ENCODE measurements around the gene CD2BP2. TPM values are rescaled to one million over a fixed set of nuclear protein-coding genes. Genes with fewer than 3 reads are reported as not detected.

CD2BP2 gene
- total and polyA plus RNA-seq, 12 donors = 27.5 to 95.8 (median 73.0) TPM

- H3K4me1 ChIP-seq (replicated peaks in 1 of 2) = peaks cover 24 to 26% of the 10 kb centered on the region in 2 donors
- TF ChIP-seq CTCF (IDR thresholded peaks at IDR 0.05) (no peak), POLR2A (IDR thresholded peaks at IDR 0.05) (no peak)
- peaks cover 0 to 53% of the 10 kb centered on the region in 2 donors for H3K36me3 ChIP-seq (replicated peaks in 1 of 2)
- DNase-seq = peak in 1 of 7 donors; percentile 23
- intact Hi-C loops (cut with DNase I) = no loop called here
- 81 to 88% (median 85%) methylated on average over 18 to 37 of the region's 37 CpGs for WGBS, 4 donors
- H3K4me3 ChIP-seq = no peak overlapping the region
- no peaks in the 10 kb centered on the region for H3K27me3 ChIP-seq
- no peak overlapping the region for H3K27ac ChIP-seq
- H3K9me3 ChIP-seq (replicated peaks in 1 of 3) = no peaks in the 10 kb centered on the region
Measured at GRCh38 chr16:30357715-30358576, 2.8 kb upstream of the CD2BP2 start.

GRCh38 chr16:30357085-30357714, 2.1 kb upstream of the CD2BP2 start:
- intact Hi-C loops (cut with DNase I) = no loop called here
- H3K4me3 ChIP-seq = no peak overlapping the region
- H3K4me1 ChIP-seq (replicated peaks in 1 of 2) = peaks cover 31 to 33% of the 10 kb centered on the region in 2 donors
- no peaks in the 10 kb centered on the region for H3K9me3 ChIP-seq (replicated peaks in 1 of 3)
- TF ChIP-seq POLR2A (IDR thresholded peaks at IDR 0.05) (no peak), CTCF (IDR thresholded peaks at IDR 0.05) (no peak)
- DNase-seq = no peak
- H3K27me3 ChIP-seq = no peaks in the 10 kb centered on the region
- 76 to 85% (median 79%) methylated on average over 5 of the region's 5 CpGs for WGBS, 4 donors
- H3K27ac ChIP-seq = peak overlapping the region in 2 of 5 donors; percentile 98
- peaks cover 0 to 53% of the 10 kb centered on the region in 2 donors for H3K36me3 ChIP-seq (replicated peaks in 1 of 2)

GRCh38 chr16:30356401-30357084, 1.4 kb upstream of the CD2BP2 start:
- Histone ChIP-seq H3K27ac (peak overlapping the region; percentile 78 to 98 (median 95)), H3K27me3 (no peaks in the 10 kb centered on the region), H3K4me1 (replicated peaks in 1 of 2) (peaks cover 38 to 40% of the 10 kb centered on the region in 2 donors), H3K36me3 (replicated peaks in 1 of 2) (peaks cover 0 to 57% of the 10 kb centered on the region in 2 donors), H3K9me3 (replicated peaks in 1 of 3) (no peaks in the 10 kb centered on the region), H3K4me3 (peak overlapping the region in 1 of 4 donors; percentile 90)
- 58 to 82% (median 70%) methylated on average over 6 to 12 of the region's 12 CpGs for WGBS, 4 donors
- TF ChIP-seq POLR2A (IDR thresholded peaks at IDR 0.05) = no peak
- TF ChIP-seq CTCF (IDR thresholded peaks at IDR 0.05) = no peak
- DNase-seq = peak; percentile 66 to 79 (median 71)
- intact Hi-C loops (cut with DNase I) = no loop called here

- WGBS, 4 donors = 62 to 70% (median 68%) methylated on average over 4 to 7 of the region's 7 CpGs; no CpG with 5 or more reads in 1 of the 4 donors
- intact Hi-C loops (cut with DNase I) = no loop called here
Measured at GRCh38 chr16:30355954-30356308, 823 bp upstream of the CD2BP2 start.

More at GRCh38 chr16:30355954-30356308, 823 bp upstream of the CD2BP2 start:
- Histone ChIP-seq H3K9me3 (replicated peaks in 1 of 3) (no peaks in the 10 kb centered on the region), H3K27ac (peak overlapping the region; percentile 78 to 98 (median 95)), H3K4me1 (replicated peaks in 1 of 2) (peaks cover 42 to 44% of the 10 kb centered on the region in 2 donors), H3K36me3 (replicated peaks in 1 of 2) (peaks cover 0 to 63% of the 10 kb centered on the region in 2 donors), H3K4me3 (peak overlapping the region; percentile 6 to 90 (median 44)), H3K27me3 (no peaks in the 10 kb centered on the region)
- no peak for DNase-seq
- TF ChIP-seq CTCF (IDR thresholded peaks at IDR 0.05) = no peak

Measured in adrenal gland (tissue), 12 donors.